HepG2 (cell line): Measurements from ENCODE around the gene SMG7. TPM values are rescaled to one million over a fixed set of nuclear protein-coding genes. Genes with fewer than 3 reads are reported as not detected.

ENCODE experiments used
- CENPX ChIP-seq: sonication (generic); formaldehyde crosslinking; IDR thresholded peaks from 2 replicates; pipeline ENCODE4 v1.9.0; 2021; ENCODE audit warnings: mild to moderate bottlenecking, missing genetic modification reagents, moderate library complexity
- CREM ChIP-seq, 2 experiments: sonication (generic) in 1 of 2; formaldehyde crosslinking in 1 of 2; IDR thresholded peaks; 2 replicates each; pipeline versions ENCODE4 v1.4.0 to v1.6.1; 2016 to 2020; ENCODE audit warnings: antibody characterized with exemption in 1 of 2, mild to moderate bottlenecking in 1 of 2, missing genetic modification reagents in 1 of 2
- PHF20 ChIP-seq: sonication (generic); formaldehyde crosslinking; IDR thresholded peaks from 2 replicates; pipeline ENCODE4 v1.5.0; 2020; ENCODE audit warnings: mild to moderate bottlenecking, missing genetic modification reagents
- SMAD1 ChIP-seq: sonication (generic); formaldehyde crosslinking; IDR thresholded peaks from 2 replicates; pipeline ENCODE4 v1.4.0; 2020; ENCODE audit warnings: missing genetic modification reagents, low read depth, mild to moderate bottlenecking, borderline replicate concordance
- SOX5 ChIP-seq: IDR thresholded peaks from 2 replicates; pipeline ENCODE4 v1.6.1; 2016; ENCODE audit warnings: borderline replicate concordance
- SRSF1 ChIP-seq: fragments of 200-400 bp; formaldehyde crosslinking; optimal IDR thresholded peaks from 2 replicates; pipeline ENCODE3; 2017; ENCODE audit warnings: mild to moderate bottlenecking, low read depth, low read length, moderate library complexity
- TBX2 ChIP-seq: sonication (generic); formaldehyde crosslinking; IDR thresholded peaks from 2 replicates; pipeline ENCODE4 v1.5.0; 2020; ENCODE audit warnings: missing genetic modification reagents, mild to moderate bottlenecking, borderline replicate concordance
- ZBTB21 ChIP-seq: sonication (generic); formaldehyde crosslinking; IDR thresholded peaks from 2 replicates; pipeline ENCODE4 v1.4.0; 2020; ENCODE audit warnings: missing genetic modification reagents
- ZBTB46 ChIP-seq: sonication (generic); formaldehyde crosslinking; IDR thresholded peaks from 2 replicates; pipeline ENCODE4 v1.4.0; 2020; ENCODE audit warnings: mild to moderate bottlenecking, missing genetic modification reagents, borderline replicate concordance
- ZEB1 ChIP-seq: IDR thresholded peaks from 2 replicates; pipeline ENCODE4 v1.6.1; 2012; ENCODE audit warnings: mild to moderate bottlenecking, low read depth, inconsistent platforms; ENCODE audit not compliant: insufficient replicate concordance
- ZFP1 ChIP-seq: IDR thresholded peaks from 2 replicates; pipeline ENCODE4 v1.6.1; 2016
- ZFP90 ChIP-seq: sonication (generic); formaldehyde crosslinking; IDR thresholded peaks from 2 replicates; pipeline ENCODE4 v1.8.0; 2022; ENCODE audit warnings: missing genetic modification reagents, mild to moderate bottlenecking, inconsistent platforms, borderline replicate concordance
- ZIK1 ChIP-seq: sonication (generic); formaldehyde crosslinking; IDR thresholded peaks from 2 replicates; pipeline ENCODE4 v1.5.0; 2020; ENCODE audit warnings: mild to moderate bottlenecking, low read depth, missing genetic modification reagents, borderline replicate concordance
- ZMYM4 ChIP-seq: sonication (generic); formaldehyde crosslinking; IDR thresholded peaks from 2 replicates; pipeline ENCODE4 v1.8.1; 2023; ENCODE audit warnings: mild to moderate bottlenecking, missing genetic modification reagents
- ZNF432 ChIP-seq: sonication (generic); formaldehyde crosslinking; IDR thresholded peaks from 2 replicates; pipeline ENCODE4 v1.5.0; 2020; ENCODE audit warnings: missing genetic modification reagents, mild to moderate bottlenecking, borderline replicate concordance
- ZNF44 ChIP-seq: sonication (generic); formaldehyde crosslinking; IDR thresholded peaks from 2 replicates; pipeline ENCODE4 v1.5.1; 2020; ENCODE audit warnings: mild to moderate bottlenecking, missing genetic modification reagents
- ZNF468 ChIP-seq: sonication (generic); formaldehyde crosslinking; IDR thresholded peaks from 2 replicates; pipeline ENCODE4 v1.8.0; 2022; ENCODE audit warnings: mild to moderate bottlenecking, moderate library complexity, missing genetic modification reagents
- ZNF800 ChIP-seq: sonication (generic); formaldehyde crosslinking; IDR thresholded peaks from 2 replicates; pipeline ENCODE4 v1.4.0; 2020; ENCODE audit warnings: missing genetic modification reagents
- polyA plus RNA-seq, 8 experiments: library from polyadenylated mRNA; depleted of rRNA in 3 of 8; stranded (reverse) in 7 of 8; unstranded in 1 of 8; fragments of >200 nt; fragmentation: Illumina TruSeq in 4 of 8; extraction: Trizol in 4 of 8; gene quantifications; 2 replicates each; pipeline versions ENCODE4 v1.2.1 to v1.2.3, GENCODE V29; 2011 to 2016; ENCODE audit warnings: low read depth in 4 of 8, missing spikeins in 1 of 8, mixed read lengths in 1 of 8; ENCODE audit not compliant: insufficient read depth in 1 of 8
- total RNA-seq, 5 experiments: library from RNA; depleted of rRNA; stranded (reverse); fragments of >200 nt; fragmentation: Illumina TruSeq; extraction: Trizol; gene quantifications; 2 replicates each; pipeline ENCODE4 v1.2.3, GENCODE V29; 2016; ENCODE audit warnings: low read depth in 1 of 5
- TF ChIP-seq, protein P1 (sequence below): sonication (generic); formaldehyde crosslinking; IDR thresholded peaks from 2 replicates; pipeline ENCODE4 v1.5.0; 2020; ENCODE audit warnings: missing genetic modification reagents
- TF ChIP-seq, protein P2 (sequence below): sonication (generic); formaldehyde crosslinking; conservative IDR thresholded peaks from 2 replicates; pipeline ENCODE4 v1.4.0; 2020; ENCODE audit warnings: missing genetic modification reagents
- TF ChIP-seq, protein P3 (sequence below): IDR thresholded peaks from 2 replicates; pipeline ENCODE4 v1.6.1; 2012; ENCODE audit warnings: low read depth, low read length, improper control_type of control experiment

SMG7 gene
- total and polyA plus RNA-seq, 2 of the 13 experiments (the other 11 are each of a cell fraction or from before 2014, with no cell fraction given): 14.9 to 27.9 TPM

- TF ChIP-seq, protein P1, sequence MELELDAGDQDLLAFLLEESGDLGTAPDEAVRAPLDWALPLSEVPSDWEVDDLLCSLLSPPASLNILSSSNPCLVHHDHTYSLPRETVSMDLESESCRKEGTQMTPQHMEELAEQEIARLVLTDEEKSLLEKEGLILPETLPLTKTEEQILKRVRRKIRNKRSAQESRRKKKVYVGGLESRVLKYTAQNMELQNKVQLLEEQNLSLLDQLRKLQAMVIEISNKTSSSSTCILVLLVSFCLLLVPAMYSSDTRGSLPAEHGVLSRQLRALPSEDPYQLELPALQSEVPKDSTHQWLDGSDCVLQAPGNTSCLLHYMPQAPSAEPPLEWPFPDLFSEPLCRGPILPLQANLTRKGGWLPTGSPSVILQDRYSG (CRISPR knock-in tag): no peak
- no peak for TF ChIP-seq TBX2 (CRISPR knock-in tag)
- TF ChIP-seq ZEB1: peak; percentile 53
- TF ChIP-seq ZIK1 (CRISPR knock-in tag): no peak
- TF ChIP-seq CENPX: no peak
- TF ChIP-seq ZBTB46: no peak
- no peak for TF ChIP-seq ZNF432 (CRISPR knock-in tag)
- TF ChIP-seq ZFP1 (CRISPR knock-in tag): peak; percentile 31; the same call in 1 of the 2 replicates
- no peak; the same call in 1 of the 2 replicates for TF ChIP-seq SOX5 (CRISPR knock-in tag)
- TF ChIP-seq ZNF800 (CRISPR knock-in tag): peak; percentile 70; the same call in 1 of the 2 replicates
- no peak for TF ChIP-seq ZNF44
- TF ChIP-seq ZMYM4: peak; percentile 85
- TF ChIP-seq, protein P2, sequence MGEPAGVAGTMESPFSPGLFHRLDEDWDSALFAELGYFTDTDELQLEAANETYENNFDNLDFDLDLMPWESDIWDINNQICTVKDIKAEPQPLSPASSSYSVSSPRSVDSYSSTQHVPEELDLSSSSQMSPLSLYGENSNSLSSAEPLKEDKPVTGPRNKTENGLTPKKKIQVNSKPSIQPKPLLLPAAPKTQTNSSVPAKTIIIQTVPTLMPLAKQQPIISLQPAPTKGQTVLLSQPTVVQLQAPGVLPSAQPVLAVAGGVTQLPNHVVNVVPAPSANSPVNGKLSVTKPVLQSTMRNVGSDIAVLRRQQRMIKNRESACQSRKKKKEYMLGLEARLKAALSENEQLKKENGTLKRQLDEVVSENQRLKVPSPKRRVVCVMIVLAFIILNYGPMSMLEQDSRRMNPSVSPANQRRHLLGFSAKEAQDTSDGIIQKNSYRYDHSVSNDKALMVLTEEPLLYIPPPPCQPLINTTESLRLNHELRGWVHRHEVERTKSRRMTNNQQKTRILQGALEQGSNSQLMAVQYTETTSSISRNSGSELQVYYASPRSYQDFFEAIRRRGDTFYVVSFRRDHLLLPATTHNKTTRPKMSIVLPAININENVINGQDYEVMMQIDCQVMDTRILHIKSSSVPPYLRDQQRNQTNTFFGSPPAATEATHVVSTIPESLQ (CRISPR knock-in tag): no peak; the same call in 1 of the 2 replicates
- TF ChIP-seq SRSF1: no peak
- TF ChIP-seq ZFP90 (CRISPR knock-in tag): no peak
- TF ChIP-seq SMAD1 (CRISPR knock-in tag): no peak
- TF ChIP-seq ZNF468 (CRISPR knock-in tag): no peak
- TF ChIP-seq, protein P3, sequence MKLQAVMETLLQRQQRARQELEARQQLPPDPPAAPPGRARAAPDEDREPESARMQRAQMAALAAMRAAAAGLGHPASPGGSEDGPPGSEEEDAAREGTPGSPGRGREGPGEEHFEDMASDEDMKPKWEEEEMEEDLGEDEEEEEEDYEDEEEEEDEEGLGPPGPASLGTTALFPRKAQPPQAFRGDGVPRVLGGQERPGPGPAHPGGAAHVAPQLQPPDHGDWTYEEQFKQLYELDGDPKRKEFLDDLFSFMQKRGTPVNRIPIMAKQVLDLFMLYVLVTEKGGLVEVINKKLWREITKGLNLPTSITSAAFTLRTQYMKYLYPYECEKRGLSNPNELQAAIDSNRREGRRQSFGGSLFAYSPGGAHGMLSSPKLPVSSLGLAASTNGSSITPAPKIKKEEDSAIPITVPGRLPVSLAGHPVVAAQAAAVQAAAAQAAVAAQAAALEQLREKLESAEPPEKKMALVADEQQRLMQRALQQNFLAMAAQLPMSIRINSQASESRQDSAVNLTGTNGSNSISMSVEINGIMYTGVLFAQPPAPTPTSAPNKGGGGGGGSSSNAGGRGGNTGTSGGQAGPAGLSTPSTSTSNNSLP: 0 out of 2 replicates have a peak, but pooled peaks have one; percentile 14
- peak; percentile 99 for TF ChIP-seq PHF20
- TF ChIP-seq CREM (IDR thresholded peaks at IDR 0.05): peak; percentile 87
- no peak for TF ChIP-seq CREM (CRISPR knock-in tag; IDR thresholded peaks at IDR 0.05)
- TF ChIP-seq ZBTB21 (CRISPR knock-in tag): no peak; the same call in 1 of the 2 replicates
Observed at GRCh38 chr1:183471743-183472487, 384 bp upstream of the SMG7 start (continued).
